HG02623 (cell line): ENCODE data around the gene FMR1NB.

Experiments
- ATAC-seq: cut with Tn5 transposase; IDR thresholded peaks from one replicate; pipeline ENCODE4 v1.9.1; 2021; ENCODE audit warnings: moderate library complexity; ENCODE audit not compliant: unreplicated experiment

The FMR1NB gene

GRCh38 chrX:147981038-147981752, at the start of gene FMR1NB:
TSS of gene FMR1NB (plus strand) at chrX:147981337. CDS start at chrX:147981403, 66 bp downstream.
- no peak for ATAC-seq

GRCh38 chrX:147933815-147934214, 47.3 kb upstream of the FMR1NB start:
- ATAC-seq = no peak

DNA sequence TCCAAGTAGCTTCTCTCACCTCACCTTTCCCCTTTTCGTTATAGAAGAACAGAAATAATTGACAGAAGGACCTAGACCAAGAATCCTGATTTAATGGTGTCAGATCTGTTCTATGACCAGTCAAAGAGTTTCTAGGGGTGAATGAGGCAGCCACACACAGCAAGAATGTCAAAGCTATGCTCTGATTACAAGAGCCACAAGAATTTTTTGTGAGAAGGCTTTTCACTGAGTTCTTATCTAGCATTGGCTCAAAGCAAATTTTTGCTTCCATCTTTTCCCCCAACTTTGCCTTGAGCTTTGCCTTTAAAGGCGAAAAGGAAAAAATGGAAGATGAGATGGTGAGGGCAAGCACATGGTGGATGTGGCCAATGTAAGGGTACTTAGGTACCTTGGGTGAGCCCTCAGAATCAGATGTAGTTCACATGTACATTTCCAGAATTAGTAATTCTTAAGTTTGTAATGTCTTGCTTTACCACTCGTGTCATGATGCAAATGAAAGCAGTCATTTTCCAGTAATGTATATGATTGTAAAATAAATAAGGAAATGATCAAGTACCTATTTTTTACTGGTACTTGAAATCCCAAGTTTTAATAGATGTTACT, 45.9 kb upstream of the FMR1NB start:
- no peak for ATAC-seq

- ATAC-seq = no peak
Measured at GRCh38 chrX:147945286-147945685, 35.9 kb upstream of the FMR1NB start.

- ATAC-seq = no peak
Measured at GRCh38 chrX:147948531-147948930, 32.6 kb upstream of the FMR1NB start.

DNA sequence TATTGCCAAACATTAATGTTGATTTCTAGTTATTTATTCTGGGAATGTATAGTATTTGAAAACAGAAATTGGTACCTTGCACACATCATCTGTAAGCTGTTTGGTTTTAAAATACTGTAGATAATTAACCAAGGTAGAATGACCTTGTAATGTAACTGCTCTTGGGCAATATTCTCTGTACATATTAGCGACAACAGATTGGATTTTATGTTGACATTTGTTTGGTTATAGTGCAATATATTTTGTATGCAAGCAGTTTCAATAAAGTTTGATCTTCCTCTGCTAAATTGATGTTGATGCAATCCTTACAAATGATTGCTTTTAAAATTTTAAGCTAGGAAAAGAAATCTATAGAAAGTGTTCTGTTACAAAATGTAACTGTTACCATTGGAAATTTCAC, 30.8 kb upstream of the FMR1NB start:
- no peak for ATAC-seq

DNA sequence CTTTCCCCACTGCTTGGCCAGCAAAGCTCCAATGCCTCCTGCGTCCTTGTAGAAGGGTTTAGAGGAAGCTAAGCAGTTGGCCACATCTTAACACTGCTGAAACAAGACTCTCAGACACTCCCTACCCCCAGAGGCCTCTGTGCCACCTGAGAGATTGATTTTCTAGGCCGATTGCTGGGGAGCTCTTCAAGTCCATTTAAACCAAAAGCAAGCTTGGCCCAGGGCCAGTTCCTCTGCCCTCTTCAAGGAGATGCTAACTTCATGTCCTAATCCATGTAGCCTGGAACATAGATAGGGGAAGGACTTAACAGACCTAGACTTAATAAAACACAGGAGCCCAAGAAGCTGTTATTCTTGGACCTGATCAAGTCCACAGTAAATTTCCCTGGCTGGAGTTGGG, 27.2 kb upstream of the FMR1NB start:
- no peak for ATAC-seq

- no peak for ATAC-seq
Measured at GRCh38 chrX:147957291-147957690, 23.8 kb upstream of the FMR1NB start.

- no peak for ATAC-seq
Measured at GRCh38 chrX:147958291-147958690, 22.8 kb upstream of the FMR1NB start.

- no peak for ATAC-seq
Measured at GRCh38 chrX:147960722-147961121, 20.4 kb upstream of the FMR1NB start.

DNA sequence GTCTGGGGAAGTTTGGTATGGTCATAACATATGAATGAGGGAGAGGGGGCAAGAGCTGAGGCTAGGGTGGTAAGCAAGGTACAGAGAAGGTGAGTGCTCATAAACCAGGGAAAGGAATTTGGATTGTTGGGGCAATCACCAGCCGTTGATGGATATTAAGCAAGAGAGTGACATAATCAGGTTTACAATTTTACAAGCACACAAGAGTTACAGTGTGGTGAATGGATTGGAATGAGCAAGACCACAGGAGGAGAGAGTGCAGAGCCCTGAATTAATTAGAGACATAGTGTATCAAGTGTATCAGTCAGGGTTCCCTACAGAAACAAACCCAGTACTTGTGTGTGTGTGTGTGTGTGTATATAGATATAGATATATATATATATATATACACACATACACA, 18.7 kb upstream of the FMR1NB start:
- no peak for ATAC-seq

DNA sequence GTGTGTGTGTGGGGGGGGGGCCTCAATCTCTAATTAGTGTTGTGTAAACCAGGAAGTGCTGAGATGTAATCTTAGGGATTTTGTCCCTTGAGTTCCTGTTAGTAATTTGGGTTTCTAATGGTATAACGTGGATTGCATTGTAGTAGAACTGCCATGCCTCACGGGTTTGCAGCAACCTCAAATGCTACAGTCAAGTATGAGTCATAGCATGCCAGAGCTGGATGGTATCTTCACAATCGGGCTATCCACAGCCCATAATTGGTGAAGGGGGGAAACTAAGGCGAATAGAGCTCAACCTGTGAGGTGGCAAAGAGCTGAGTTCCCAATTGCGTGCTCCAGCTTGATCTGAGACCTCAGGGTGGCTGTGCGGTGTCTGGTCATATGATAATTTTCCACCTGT, 2.2 kb upstream of the FMR1NB start:
- ATAC-seq = no peak

GRCh38 chrX:148020329-148020728, 39.2 kb downstream of the FMR1NB start:
- no peak for ATAC-seq

- ATAC-seq = peak; percentile 89
Measured at GRCh38 chrX:148024425-148025148, 43.5 kb downstream of the FMR1NB start.

- no peak for ATAC-seq
Measured at GRCh38 chrX:148035380-148035779, 54.2 kb downstream of the FMR1NB start.

DNA sequence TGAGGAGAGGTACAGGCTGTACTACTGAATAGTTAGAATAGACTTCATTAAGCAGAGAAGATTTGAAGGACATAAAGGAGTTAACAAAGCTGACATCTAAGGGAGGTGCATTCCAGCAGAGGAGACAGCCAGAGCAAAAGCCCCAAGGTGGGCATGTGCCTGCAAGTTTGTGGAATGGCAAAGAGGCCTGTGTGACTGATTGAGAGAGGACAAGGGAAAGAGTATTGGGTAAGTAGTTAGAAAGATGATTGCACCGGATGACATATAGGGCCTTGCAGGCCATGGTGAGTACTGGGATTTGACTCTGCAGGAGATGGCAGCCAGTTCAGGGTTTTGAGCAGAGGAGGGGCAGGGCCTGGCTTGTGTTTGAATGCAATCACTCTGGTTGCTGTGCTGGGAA, 55.9 kb downstream of the FMR1NB start:
- ATAC-seq = no peak

- no peak for ATAC-seq
Measured at GRCh38 chrX:148043271-148043855, 62.2 kb downstream of the FMR1NB start.

- no peak for ATAC-seq
Measured at GRCh38 chrX:148047200-148047599, 66.1 kb downstream of the FMR1NB start.

GRCh38 chrX:148049441-148049840, 68.3 kb downstream of the FMR1NB start:
- ATAC-seq = no peak

- no peak for ATAC-seq
Measured at GRCh38 chrX:148051973-148052372, 70.8 kb downstream of the FMR1NB start.

DNA sequence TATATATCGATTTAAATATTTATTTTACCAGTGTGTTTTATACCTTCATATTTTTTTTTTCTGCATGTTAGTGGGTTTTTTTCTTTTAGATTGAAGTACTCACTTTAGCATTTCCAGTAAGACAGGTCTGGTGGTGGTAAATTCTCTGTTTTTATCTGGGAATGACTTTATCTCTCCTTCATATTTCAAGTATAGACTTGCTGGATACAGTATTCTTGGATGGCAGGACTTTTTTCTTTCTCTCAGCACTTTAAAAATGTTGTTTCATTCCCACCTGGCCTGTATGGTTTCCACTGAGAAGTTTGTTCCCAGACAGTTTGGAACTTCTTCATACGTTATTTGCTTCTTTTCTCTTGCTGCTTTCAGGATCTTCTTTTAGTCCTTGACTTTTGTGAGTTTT, 86.1 kb downstream of the FMR1NB start:
- ATAC-seq = no peak
